GM23338 (cell line): ENCODE results near the gene SLC39A11.

Experiments used
- EZH2 ChIP-seq: fragments of 200-600 bp; sonication (generic); IDR thresholded peaks from one replicate; pipeline ENCODE4 v1.8.0; 2017; ENCODE audit warnings: antibody characterized with exemption, mild to moderate bottlenecking, low read depth; ENCODE audit not compliant: unreplicated experiment
- POLR2AphosphoS5 ChIP-seq: IDR thresholded peaks from 2 replicates; pipeline ENCODE4 v1.6.1; 2016; ENCODE audit warnings: antibody characterized with exemption, low read depth

GRCh38 chr17:73042809-73043685 is 49.4 kb downstream of the SLC39A11 start:
- TF ChIP-seq EZH2 (no peak), POLR2AphosphoS5 (no peak)
